ENCODE results near the gene LDB3.

DNA sequence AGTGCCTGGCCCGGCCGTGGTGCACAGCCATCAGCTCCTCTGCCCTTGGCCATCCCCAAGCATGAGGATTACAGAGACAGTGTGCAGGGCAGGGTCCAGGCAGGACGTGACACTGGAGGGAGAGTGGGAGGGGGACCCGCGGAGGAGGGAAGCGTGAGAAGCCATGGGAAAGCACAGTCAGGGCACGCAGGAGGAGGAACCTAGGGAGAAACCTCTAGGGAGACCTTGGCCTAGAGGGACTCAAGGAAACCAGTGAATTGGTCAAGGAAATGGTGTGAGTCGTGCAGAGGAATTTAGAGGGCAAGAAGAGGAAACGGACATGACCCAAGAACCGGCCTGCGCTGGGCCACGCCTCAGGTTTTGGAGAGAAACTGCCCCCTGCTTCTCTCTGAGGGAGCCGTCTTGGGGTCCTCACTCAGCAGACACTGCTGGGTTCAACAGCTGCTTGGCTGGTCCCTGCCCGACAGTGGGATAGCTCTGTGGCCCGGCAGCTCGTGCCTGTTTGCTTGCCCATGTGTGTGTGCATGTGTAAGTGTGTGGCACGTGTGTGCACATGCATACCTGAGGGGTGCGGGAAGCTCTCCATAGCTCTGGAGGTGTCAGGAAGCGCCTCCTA, 10.8 kb upstream of the LDB3 start:
- TF ChIP-seq ZNF132 (tag by site-specific recombination; IDR thresholded peaks at IDR 0.05; ENCODE audit: borderline replicate concordance) (no peak), ZBTB21 (tag by site-specific recombination; IDR thresholded peaks at IDR 0.05) (no peak), YY1 (tag by site-specific recombination; IDR thresholded peaks at IDR 0.05) (no peak)
